NCI-H1436 (cell line): ENCODE data around the gene PROCA1.
"Not testable (repeated sequence)": the region's sequence is repeated elsewhere in the genome, so short reads cannot be mapped to it uniquely, and the experiment has no call there.

Experiments
- DNase-seq: peaks from one replicate; lab custom pipeline; 2025; lab: John Stamatoyannopoulos, UW

The PROCA1 gene

DNA sequence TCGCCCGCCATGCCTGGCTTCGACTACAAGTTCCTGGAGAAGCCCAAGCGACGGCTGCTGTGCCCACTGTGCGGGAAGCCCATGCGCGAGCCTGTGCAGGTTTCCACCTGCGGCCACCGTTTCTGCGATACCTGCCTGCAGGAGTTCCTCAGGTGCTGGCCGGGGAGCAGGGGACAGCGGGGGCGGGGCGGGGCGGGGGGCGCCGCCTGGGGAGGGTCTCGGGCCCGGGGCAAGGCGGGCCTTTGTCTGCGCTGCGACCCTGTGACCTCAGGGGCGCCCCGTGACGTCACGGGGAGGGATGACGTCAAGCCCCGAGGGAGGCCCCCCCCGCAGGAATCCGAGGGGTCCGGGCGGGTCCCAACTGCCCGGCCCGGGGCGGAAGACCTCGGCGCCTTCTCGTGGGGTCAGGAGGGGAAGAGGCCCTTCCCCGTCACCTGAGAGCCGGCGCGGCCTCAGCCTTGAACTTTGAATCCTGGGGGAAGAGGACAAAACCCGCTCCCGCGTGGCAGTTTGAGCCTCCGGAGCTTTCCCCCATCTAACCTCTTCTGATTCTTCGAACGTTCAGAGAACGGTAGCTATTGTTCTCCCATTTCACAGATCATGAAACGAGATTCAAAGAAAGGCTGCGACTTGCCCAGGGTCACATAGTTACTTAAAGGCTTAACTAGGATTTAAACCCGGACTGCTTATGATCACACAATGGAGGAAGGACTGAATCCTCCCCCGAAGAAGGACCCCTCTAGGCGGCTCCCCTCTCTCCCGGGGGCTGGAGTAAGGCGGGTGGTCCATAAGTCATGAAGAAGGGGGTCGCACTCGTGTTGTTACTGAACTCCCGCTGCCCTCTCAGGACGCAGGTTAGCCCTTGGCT lies 32.6 kb upstream of the PROCA1 start:
- peak; percentile 59 for DNase-seq

DNA sequence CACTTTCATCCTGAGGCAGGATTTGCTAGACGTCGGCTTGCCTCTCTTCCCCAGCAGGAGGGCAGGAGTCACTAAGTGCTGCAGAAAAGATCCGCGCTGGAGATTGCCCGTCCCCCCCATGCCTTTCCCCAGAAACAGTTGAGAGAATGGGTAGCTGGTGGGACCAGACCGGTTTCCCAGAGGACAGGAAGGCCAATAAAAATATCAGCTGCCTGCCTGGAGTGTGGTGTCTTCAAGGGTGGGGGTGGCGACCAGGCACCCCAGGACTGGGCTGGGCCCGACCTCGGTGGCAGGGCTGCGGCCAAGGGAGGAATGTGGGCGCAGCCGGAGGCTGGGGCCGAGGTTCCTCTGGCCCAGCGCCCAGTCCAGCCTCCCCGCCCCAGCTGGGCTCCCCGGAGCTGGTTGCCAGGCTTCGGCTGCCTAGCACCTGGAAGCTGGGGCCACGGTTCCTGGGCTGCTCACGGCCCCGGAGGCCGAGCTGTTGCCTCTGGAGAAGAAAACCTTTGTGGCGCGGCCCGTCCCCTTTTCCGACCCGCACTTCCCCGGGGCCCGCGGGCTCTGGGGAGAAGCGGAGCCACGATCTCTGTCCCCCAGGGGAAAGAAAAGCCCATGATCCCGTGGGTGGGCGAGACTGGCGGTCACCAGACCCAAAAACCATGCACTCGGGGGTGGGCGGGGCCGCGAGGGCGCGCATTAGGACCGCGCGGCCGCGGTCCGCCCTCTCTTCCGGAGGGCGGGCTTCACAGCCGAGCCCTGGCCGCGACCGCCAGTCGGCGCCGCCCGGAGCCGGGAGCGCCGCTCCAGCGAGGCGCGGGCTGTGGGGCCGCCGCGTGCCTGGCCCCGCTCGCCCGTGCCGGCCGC lies 31.8 kb upstream of the PROCA1 start, which contains the start of gene TRAF4:
TRAF4 (plus strand) TSS at position 769 of the 861 bp plus-strand sequence. CDS start 102 bp downstream, outside the sequence.
- DNase-seq: peak; percentile 92

DNA sequence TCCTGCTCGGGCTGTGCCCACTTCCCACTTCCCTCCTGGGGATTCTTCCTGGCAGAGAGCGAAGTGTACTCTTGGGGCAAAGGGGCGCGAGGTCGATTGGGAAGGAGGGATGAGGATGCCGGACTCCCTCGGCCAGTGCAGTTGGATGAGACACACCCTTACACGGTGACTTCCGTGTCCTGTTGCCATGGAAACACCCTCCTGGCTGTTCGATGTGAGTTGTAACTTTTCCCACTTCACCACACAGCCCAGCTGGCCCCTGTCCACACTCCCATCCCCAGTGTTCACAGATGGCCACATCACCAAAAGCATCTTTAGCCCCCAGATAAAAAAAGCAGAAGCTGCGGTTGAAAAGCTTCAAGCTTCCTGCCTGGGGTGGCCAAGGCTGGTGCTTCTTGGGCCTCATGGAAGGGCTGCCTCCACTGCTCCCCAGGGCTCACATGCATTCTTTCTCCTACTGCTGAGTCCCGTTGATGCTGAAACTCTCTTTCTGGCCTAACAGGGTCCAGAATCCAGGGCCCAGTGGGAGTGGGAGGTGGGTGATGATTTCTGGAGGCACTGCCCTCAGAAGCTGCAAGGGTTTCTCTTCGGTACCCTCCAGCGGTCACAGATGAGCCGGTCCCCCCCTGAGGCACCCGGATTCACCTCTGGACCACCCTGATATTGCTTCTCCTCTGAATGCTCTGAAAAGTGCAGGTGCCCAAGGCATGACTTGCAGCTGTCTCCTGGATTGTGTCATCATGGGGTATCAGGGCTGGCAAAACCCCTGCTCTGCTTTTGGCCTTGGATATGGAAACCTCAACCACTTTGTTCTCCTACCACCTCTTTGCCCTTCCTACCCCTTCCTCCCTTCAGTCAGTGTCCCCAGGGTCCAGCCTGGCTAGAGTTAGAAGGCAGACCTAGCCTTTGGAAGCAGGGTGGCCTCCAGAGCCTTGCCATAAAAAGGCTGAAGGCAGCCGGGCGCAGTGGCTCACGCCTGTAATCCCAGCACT lies 30.0 kb upstream of the PROCA1 start:
- DNase-seq: no peak

DNA sequence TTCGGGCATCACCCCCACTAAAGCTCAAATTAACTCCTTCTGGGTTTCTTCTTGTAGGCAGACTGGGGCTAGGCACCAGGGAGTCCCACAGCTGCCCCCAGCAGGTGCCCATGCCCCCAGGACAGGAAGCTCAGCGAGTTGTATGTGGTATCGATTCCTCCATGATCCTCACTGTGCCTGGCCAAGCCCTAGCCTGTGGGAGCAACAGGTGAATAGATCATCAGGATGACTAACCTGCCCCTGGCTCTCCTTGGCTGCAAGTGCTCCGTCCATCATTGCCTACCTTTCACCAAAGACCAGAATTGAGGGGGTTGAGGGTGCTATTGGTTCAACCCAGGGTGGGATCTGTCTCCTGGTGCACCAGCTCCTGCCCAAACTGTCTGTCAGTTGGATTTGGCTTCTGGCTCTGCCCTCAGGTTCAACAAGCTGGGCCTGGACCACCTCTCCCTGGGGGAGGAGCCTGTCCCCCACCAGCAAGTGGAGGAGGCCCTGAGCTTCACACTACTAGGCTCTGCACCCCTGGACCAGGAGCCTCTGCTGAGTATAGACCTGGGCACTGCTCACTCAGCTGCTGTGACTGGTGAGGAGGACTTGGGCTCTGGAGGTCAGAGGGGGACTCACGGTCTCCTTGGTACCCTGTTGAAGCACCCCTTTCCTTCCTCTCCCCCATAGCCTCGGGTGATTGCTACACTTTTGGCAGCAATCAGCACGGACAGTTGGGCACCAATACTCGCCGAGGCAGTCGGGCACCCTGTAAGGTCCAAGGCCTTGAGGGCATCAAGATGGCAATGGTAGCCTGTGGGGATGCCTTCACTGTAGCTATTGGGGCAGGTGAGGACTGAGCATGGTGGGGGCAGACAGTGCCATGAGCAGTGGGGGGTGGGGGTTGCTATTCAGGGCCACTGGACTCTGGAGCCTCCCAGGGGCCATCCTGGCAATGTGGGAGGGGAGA lies 29.0 kb upstream of the PROCA1 start:
- DNase-seq: no peak

DNA sequence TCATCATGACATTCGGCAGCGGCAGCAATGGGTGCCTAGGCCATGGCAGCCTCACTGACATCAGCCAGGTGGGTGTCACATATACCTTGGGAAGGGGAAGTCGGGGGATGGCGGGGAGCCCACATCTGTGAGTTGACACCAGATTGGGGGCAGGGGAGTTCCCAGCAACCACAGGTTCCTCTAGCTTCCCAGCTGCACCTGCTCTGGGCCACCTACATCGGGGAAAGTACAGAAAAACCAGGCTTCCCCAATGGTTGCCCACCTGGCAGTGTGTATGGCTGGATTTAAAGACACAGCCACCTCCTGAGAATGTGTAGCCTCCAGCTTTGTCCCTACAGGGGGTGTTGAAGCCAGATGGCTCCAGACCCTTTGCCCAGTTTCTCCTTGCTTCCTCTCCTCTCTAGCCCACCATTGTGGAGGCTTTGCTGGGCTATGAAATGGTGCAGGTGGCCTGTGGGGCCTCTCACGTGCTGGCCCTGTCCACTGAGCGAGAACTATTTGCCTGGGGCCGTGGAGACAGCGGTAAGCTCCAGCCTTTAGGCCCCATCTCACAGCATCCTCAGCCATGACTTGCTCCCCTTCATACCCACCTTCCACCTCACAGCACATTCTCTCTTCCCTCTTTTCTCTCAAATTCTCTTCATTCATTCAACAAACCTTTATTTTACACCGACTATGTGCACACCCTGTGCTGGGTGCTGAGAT lies 27.1 kb upstream of the PROCA1 start:
- DNase-seq: no peak

GRCh38 chr17:28737770-28738679 lies 26.3 kb upstream of the PROCA1 start:
- no peak for DNase-seq

DNA sequence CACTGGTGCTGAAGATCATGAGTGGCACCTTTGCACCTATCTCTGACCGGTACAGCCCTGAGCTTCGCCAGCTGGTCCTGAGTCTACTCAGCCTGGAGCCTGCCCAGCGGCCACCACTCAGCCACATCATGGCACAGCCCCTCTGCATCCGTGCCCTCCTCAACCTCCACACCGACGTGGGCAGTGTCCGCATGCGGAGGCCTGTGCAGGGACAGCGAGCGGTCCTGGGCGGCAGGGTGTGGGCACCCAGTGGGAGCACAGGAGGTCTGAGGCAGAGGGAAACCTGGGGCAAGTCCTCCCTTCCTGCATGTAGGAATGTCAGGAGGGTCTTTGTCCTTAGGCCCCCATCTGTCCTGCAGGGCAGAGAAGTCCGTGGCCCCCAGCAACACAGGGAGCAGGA lies 25.6 kb upstream of the PROCA1 start:
- no peak for DNase-seq

GRCh38 chr17:28735913-28736769 lies 24.5 kb upstream of the PROCA1 start:
- DNase-seq: not testable (repeated sequence)

- no peak for DNase-seq
Measured at GRCh38 chr17:28735242-28735722, 23.6 kb upstream of the PROCA1 start.

DNA sequence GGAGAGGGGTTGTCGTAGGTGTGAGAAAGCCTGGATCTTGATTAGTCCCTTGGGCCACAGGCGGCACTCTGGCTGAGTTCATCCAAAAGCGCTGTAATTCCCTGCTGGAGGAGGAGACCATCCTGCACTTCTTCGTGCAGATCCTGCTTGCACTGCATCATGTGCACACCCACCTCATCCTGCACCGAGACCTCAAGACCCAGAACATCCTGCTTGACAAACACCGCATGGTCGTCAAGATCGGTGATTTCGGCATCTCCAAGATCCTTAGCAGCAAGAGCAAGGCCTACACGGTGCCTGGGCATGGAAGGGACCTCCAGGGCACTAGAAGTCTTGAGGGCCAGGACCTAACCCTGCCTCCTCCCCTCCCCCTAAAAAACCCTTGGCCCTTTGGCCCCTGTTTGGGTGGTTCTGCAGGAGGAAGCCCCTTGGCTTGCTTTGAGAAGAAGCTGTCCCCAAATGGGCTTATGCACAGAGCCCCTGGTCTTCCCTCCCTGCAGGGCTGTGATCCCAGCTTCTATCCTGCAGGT lies 23.1 kb upstream of the PROCA1 start:
- DNase-seq: no peak

- no peak for DNase-seq
Measured at GRCh38 chr17:28733346-28733745, 21.7 kb upstream of the PROCA1 start.

DNA sequence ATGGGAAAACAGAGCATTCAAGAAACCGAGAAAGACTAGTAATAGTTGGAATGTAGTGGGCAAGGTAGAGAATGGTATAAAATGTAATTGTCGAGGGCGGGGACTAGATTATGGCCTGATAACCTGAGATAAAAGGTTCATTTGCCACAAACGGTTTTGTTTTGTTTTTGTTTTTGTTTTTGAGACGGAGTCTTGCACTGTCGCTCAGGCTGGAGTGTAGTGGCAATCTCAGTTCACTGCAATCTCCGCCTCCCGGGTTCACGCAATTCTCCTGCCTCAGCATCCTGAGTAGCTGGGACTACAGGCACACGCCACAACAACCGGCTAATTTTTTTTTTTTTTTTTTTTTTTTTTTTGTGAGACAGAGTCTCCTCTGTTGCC lies 18.3 kb upstream of the PROCA1 start:
- no peak for DNase-seq

DNA sequence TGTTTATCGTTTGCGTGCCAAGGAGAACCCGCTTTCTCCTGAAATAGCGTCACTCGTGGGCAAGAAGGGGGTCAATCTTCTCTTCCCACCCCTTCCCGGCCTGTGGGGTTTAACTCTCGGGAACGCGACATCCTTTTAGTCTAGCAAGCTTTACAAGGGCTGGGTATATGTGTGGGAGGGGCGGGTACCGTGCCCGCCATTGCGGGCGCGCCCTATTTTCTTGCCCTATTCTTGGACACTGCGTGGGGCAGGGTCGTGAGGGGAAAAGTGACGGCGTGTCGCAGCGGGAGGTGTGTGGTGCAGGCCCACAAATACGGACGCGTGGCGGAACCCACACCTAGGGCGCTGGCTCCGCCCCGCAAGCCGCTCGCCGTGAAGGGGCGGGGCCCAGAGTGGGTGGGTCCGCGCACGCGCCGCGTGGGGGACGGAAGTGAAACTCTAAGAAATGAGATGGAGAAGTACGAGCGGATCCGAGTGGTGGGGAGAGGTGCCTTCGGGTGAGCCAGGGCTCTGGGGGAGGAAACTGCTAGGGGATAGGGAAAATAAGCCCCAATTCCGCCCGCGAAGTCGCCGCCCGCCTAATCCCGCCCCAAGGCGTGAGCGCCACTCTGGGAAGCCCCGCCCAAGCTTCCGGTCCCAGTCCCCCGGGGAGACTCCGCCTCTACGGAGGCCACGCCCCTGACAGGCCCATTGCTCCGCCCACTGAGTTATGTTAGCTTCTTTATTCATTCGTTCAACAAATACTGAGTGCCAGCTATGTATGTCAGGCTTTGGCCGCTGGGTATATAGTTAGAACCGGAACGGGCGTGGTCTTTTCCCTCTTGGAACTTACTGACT lies 16.9 kb upstream of the PROCA1 start, which contains the start of gene NEK8:
NEK8 (plus strand) TSS at position 425 of the 837 bp plus-strand sequence; CDS start at position 451, 26 bp downstream.
- DNase-seq: peak; percentile 98

DNA sequence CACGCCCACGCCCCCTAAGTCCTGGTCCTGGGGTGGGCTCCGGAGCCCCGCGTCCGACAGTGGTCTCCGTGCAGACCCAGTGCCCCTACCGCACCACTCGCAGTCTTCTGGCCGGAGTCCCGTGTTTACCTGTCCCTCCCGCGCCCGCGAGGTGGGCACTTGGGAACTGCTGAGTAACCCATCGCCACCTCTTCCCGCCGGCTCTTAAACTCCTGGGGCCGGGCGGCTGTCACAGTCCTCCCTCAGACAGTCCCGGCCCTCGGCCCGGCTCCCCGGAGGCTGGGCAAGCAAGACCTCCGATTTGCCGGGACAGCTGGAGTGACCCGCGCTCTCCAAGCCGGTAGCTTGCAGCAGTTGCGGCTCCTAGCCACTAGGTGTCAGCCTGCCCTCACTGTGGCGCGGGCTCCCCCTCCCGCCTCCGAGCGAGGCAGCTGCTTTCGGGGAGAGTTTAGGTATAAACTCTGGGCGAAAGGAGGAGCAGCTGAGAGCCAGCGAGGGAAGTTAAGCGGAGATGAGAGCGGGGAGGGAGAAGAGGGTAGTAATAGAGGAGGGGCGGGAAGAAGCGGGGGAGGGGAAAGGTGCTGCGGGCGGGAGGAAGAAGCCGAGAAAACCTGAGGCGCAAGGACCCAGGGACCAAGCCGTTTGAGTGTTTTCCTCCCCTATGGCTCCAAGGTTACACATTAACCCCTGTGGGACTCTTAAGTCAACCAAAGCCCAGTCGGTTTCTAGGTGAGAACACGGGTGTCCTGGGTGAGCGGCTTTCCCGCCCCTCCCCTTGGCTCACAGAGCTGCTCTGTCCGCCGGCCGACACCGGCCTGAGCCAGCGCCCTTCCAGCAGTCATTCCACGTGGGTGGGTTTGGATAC lies 15.2 kb upstream of the PROCA1 start:
- peak; percentile 98 for DNase-seq

DNA sequence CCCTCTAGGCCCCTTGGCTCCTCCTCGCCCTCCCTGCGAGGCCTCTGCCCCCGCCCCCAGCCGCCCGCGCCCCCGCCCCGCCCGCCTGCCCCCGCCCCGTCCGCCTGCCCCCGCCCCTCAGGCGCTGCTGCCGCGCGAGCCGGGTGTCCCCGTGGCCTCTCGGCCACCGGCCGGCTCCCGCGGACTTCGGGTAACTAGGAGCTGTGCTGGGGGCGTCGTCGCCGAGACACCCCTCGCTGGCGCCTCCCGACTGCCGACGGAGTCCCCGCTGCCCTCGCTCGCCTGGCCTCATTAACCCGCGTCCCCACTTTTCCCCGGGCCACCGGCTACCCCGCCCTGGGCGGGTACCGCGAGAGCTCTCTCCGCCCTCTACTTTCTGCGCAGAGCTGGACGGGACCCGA lies 14.5 kb upstream of the PROCA1 start, which contains the start of gene TLCD1:
TLCD1 (minus strand) TSS at position 8 of the 401 bp plus-strand sequence. CDS start 136 bp downstream, outside the sequence.
- DNase-seq: peak; percentile 63
